Measurements from ENCODE around the gene KCNJ14. TPM values are rescaled to one million over a fixed set of nuclear protein-coding genes. Genes with fewer than 3 reads are reported as not detected.

Gene KCNJ14
- total and polyA plus RNA-seq, 2 experiments from 2014 or later = 0.81 to 0.94 TPM

- no peak for TF ChIP-seq CTCF (conservative IDR thresholded peaks at IDR 0.05; ENCODE audit: low read depth in 2 of 2)
- TF ChIP-seq STAT1 (IDR thresholded peaks at IDR 0.05; ENCODE audit: unreplicated experiment) = no peak
- no peak for TF ChIP-seq CREB1 (CRISPR knock-in tag; IDR thresholded peaks at IDR 0.05; ENCODE audit: low read depth)
- no peak for TF ChIP-seq ZNF331 (CRISPR knock-in tag; IDR thresholded peaks at IDR 0.05; ENCODE audit: low read depth)
- no peak for TF ChIP-seq REST (IDR thresholded peaks at IDR 0.05; ENCODE audit: unreplicated experiment)
Observed at GRCh38 chr19:48514123-48514458, 58.7 kb downstream of the KCNJ14 start (continued).

DNA sequence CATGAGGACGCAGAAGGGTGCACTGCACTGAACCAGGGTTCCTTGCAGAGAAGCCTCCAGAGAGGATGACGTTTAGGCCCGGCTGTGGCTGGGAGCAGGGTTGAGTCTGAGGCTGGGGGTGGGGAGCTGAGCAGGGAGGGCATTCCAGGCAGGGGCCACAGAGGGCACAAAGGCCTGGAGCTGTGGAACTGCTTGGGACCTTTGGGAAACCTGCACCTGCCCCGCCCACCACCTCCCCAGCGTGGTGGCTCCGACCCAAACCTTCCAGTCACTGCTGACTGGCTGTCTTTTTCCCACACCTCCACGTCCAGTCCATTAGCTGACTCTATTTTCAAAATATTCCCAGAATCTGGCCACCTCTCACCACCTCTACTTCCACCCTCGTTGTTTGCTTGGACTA lies 61.2 kb downstream of the KCNJ14 start:
- peaks cover 12% of the 10 kb centered on the region; the same call in 1 of the 2 replicates for H3F3A ChIP-seq (replicated peaks; ENCODE audit: low read depth)
- no peaks in the 10 kb centered on the region for H3K9me3 Mint-ChIP-seq
- no peaks in the 10 kb centered on the region for H3K9me2 ChIP-seq (ENCODE audit: insufficient read depth)
- H3K27me3 ChIP-seq (ENCODE audit: insufficient read depth) = peaks cover 11% of the 10 kb centered on the region
- no peak overlapping the region for H3K4me3 Mint-ChIP-seq
- H3K36me3 ChIP-seq (ENCODE audit: insufficient read depth) = no peaks in the 10 kb centered on the region
- H4K20me1 ChIP-seq (replicated peaks; ENCODE audit: insufficient read depth) = no peaks in the 10 kb centered on the region
- no peaks in the 10 kb centered on the region for H3K4me1 ChIP-seq (ENCODE audit: insufficient read depth)
- H3K27me3 Mint-ChIP-seq (ENCODE audit: insufficient read depth, low read depth, poor library complexity) = peaks cover 12% of the 10 kb centered on the region
- no peak overlapping the region; the same call in 1 of the 2 replicates for H2AFZ ChIP-seq
- H3K79me2 ChIP-seq (replicated peaks; ENCODE audit: insufficient read depth) = no peaks in the 10 kb centered on the region
- TF ChIP-seq JUNB (IDR thresholded peaks at IDR 0.05; ENCODE audit: unreplicated experiment) = no peak
- H3K36me3 Mint-ChIP-seq (ENCODE audit: low read depth) = no peaks in the 10 kb centered on the region
- no peak for ATAC-seq
- H3K27ac Mint-ChIP-seq = no peak overlapping the region
- H3K4me1 Mint-ChIP-seq = peaks cover 17% of the 10 kb centered on the region
- no peak overlapping the region for H3K4me2 ChIP-seq
- no peak overlapping the region for H3K27ac ChIP-seq (ENCODE audit: low read depth)
- no peak overlapping the region for H3K4me3 ChIP-seq
- DNase-seq (ENCODE audit: low spot score) = no peak

Other genes starting within 250 kb of the KCNJ14 start
- 17.1 and 30.6 TPM in 2 replicates for gene CARD8, start 199.7 kb upstream of the KCNJ14 start, total RNA-seq (2014; rRNA removed; shearing (Covaris generic))
- gene CARD8, start 199.7 kb upstream of the KCNJ14 start, polyA plus RNA-seq (2016; fragmentation: Nextera tagmentation; extraction: Ambion mirVana) = 16.6 and 21.9 TPM in 2 replicates
- gene ZNF114, start 185.5 kb upstream of the KCNJ14 start, total RNA-seq (2014; rRNA removed; shearing (Covaris generic)) = 6.9 and 11.1 TPM in 2 replicates
- gene ZNF114, start 185.5 kb upstream of the KCNJ14 start, polyA plus RNA-seq (2016; fragmentation: Nextera tagmentation; extraction: Ambion mirVana) = 9.2 and 12.2 TPM in 2 replicates
- gene EMP3, start 130.0 kb upstream of the KCNJ14 start, total RNA-seq (2014; rRNA removed; shearing (Covaris generic)) = 6.0 and 7.9 TPM in 2 replicates
- gene EMP3, start 130.0 kb upstream of the KCNJ14 start, polyA plus RNA-seq (2016; fragmentation: Nextera tagmentation; extraction: Ambion mirVana) = 25.1 and 27.9 TPM in 2 replicates
- gene TMEM143, start 91.6 kb upstream of the KCNJ14 start, total RNA-seq (2014; rRNA removed; shearing (Covaris generic)) = 15.0 and 16.6 TPM in 2 replicates
- 10.0 and 12.8 TPM in 2 replicates for gene TMEM143, start 91.6 kb upstream of the KCNJ14 start, polyA plus RNA-seq (2016; fragmentation: Nextera tagmentation; extraction: Ambion mirVana)
- not detected in 2 replicates for gene SYNGR4, start 91.2 kb upstream of the KCNJ14 start, total RNA-seq (2014; rRNA removed; shearing (Covaris generic))
- not detected in 2 replicates for gene SYNGR4, start 91.2 kb upstream of the KCNJ14 start, polyA plus RNA-seq (2016; fragmentation: Nextera tagmentation; extraction: Ambion mirVana)
- 171 and 184 TPM in 2 replicates for gene KDELR1, start 64.0 kb upstream of the KCNJ14 start, total RNA-seq (2014; rRNA removed; shearing (Covaris generic))
- gene KDELR1, start 64.0 kb upstream of the KCNJ14 start, polyA plus RNA-seq (2016; fragmentation: Nextera tagmentation; extraction: Ambion mirVana) = 176 and 177 TPM in 2 replicates
- 16.5 and 20.0 TPM in 2 replicates for gene GRIN2D, start 61.9 kb upstream of the KCNJ14 start, total RNA-seq (2014; rRNA removed; shearing (Covaris generic))
- 4.4 and 6.0 TPM in 2 replicates for gene GRIN2D, start 61.9 kb upstream of the KCNJ14 start, polyA plus RNA-seq (2016; fragmentation: Nextera tagmentation; extraction: Ambion mirVana)
- 58.0 and 64.6 TPM in 2 replicates for gene GRWD1, start 9.6 kb upstream of the KCNJ14 start, total RNA-seq (2014; rRNA removed; shearing (Covaris generic))
- 23.2 and 25.8 TPM in 2 replicates for gene GRWD1, start 9.6 kb upstream of the KCNJ14 start, polyA plus RNA-seq (2016; fragmentation: Nextera tagmentation; extraction: Ambion mirVana)
- gene CYTH2, start 13.8 kb downstream of the KCNJ14 start, total RNA-seq (2014; rRNA removed; shearing (Covaris generic)) = 42.6 and 60.4 TPM in 2 replicates
- 38.8 and 41.1 TPM in 2 replicates for gene CYTH2, start 13.8 kb downstream of the KCNJ14 start, polyA plus RNA-seq (2016; fragmentation: Nextera tagmentation; extraction: Ambion mirVana)
- 5.7 and 11.8 TPM in 2 replicates for gene LMTK3, start 56.3 kb downstream of the KCNJ14 start, total RNA-seq (2014; rRNA removed; shearing (Covaris generic))
- gene LMTK3, start 56.3 kb downstream of the KCNJ14 start, polyA plus RNA-seq (2016; fragmentation: Nextera tagmentation; extraction: Ambion mirVana) = 1.6 and 2.0 TPM in 2 replicates
- 1.3 TPM in 1 of 2 replicates, not detected in the other for gene SULT2B1, start 96.6 kb downstream of the KCNJ14 start, total RNA-seq (2014; rRNA removed; shearing (Covaris generic))
- gene SULT2B1, start 96.6 kb downstream of the KCNJ14 start, polyA plus RNA-seq (2016; fragmentation: Nextera tagmentation; extraction: Ambion mirVana) = 2.3 and 2.5 TPM in 2 replicates
- not detected in 2 replicates for gene SPACA4, start 151.2 kb downstream of the KCNJ14 start, total RNA-seq (2014; rRNA removed; shearing (Covaris generic))
- not detected in 2 replicates for gene SPACA4, start 151.2 kb downstream of the KCNJ14 start, polyA plus RNA-seq (2016; fragmentation: Nextera tagmentation; extraction: Ambion mirVana)
- gene FAM83E, start 159.5 kb downstream of the KCNJ14 start, total RNA-seq (2014; rRNA removed; shearing (Covaris generic)) = 2.3 and 4.5 TPM in 2 replicates
- gene FAM83E, start 159.5 kb downstream of the KCNJ14 start, polyA plus RNA-seq (2016; fragmentation: Nextera tagmentation; extraction: Ambion mirVana) = 0.90 and 1.0 TPM in 2 replicates
- gene RPL18, start 163.6 kb downstream of the KCNJ14 start, total RNA-seq (2014; rRNA removed; shearing (Covaris generic)) = 1,660 and 1,898 TPM in 2 replicates
- 2,011 and 2,172 TPM in 2 replicates for gene RPL18, start 163.6 kb downstream of the KCNJ14 start, polyA plus RNA-seq (2016; fragmentation: Nextera tagmentation; extraction: Ambion mirVana)
- gene SPHK2, start 163.9 kb downstream of the KCNJ14 start, total RNA-seq (2014; rRNA removed; shearing (Covaris generic)) = 39.8 and 50.3 TPM in 2 replicates
- 18.3 TPM in 2 replicates for gene SPHK2, start 163.9 kb downstream of the KCNJ14 start, polyA plus RNA-seq (2016; fragmentation: Nextera tagmentation; extraction: Ambion mirVana)
- gene DBP, start 181.8 kb downstream of the KCNJ14 start, total RNA-seq (2014; rRNA removed; shearing (Covaris generic)) = 5.7 and 5.9 TPM in 2 replicates
- 5.0 and 6.3 TPM in 2 replicates for gene DBP, start 181.8 kb downstream of the KCNJ14 start, polyA plus RNA-seq (2016; fragmentation: Nextera tagmentation; extraction: Ambion mirVana)
- 8.8 and 9.8 TPM in 2 replicates for gene CA11, start 190.6 kb downstream of the KCNJ14 start, total RNA-seq (2014; rRNA removed; shearing (Covaris generic))
- 29.7 and 38.8 TPM in 2 replicates for gene CA11, start 190.6 kb downstream of the KCNJ14 start, polyA plus RNA-seq (2016; fragmentation: Nextera tagmentation; extraction: Ambion mirVana)
- 0.82 and 0.94 TPM in 2 replicates for gene NTN5, start 217.4 kb downstream of the KCNJ14 start, total RNA-seq (2014; rRNA removed; shearing (Covaris generic))
- gene NTN5, start 217.4 kb downstream of the KCNJ14 start, polyA plus RNA-seq (2016; fragmentation: Nextera tagmentation; extraction: Ambion mirVana) = 0.38 and 0.52 TPM in 2 replicates
- 2.2 and 5.6 TPM in 2 replicates for gene FUT2, start 240.4 kb downstream of the KCNJ14 start, total RNA-seq (2014; rRNA removed; shearing (Covaris generic))
- 4.8 and 5.0 TPM in 2 replicates for gene FUT2, start 240.4 kb downstream of the KCNJ14 start, polyA plus RNA-seq (2016; fragmentation: Nextera tagmentation; extraction: Ambion mirVana)

Data from GM23338 (cell line).